T-helper 1 cell (primary cell): ENCODE data around the gene KCNE4.

ENCODE experiments used
- DNase-seq, 5 donors: peaks; one replicate each; pipeline ENCODE4 v3.0.0-alpha.2; 2012 to 2020

Gene KCNE4

DNA sequence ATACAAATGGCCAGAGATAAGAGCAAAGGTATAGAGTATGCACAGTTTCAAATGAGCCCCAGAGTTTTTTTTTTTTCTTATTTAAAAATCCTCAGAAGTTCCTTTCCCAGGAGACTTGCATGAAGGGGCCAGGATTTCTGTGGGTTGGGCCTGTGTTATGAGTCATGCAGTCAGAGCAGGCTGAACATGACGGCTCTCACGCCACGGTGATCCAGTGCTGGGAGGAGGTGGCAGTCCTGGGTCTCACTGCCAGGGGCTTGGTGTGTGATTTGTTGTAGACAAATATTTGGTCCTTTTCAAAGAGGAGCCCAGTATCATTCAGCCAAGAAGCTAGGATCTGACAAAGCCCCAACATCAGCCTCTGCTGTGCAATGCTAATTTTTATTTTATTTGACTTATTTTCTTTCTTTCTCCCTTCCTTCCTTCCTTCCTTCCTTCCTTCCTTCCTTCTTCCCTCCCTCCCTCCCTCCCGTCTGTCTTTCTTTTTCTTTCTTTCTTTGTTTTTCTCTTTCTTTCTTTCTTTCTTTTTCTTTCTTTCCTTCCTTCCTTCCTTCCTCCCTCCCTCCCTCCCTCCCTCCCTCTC lies 10.4 kb upstream of the KCNE4 start:
- DNase-seq: no peak

DNA sequence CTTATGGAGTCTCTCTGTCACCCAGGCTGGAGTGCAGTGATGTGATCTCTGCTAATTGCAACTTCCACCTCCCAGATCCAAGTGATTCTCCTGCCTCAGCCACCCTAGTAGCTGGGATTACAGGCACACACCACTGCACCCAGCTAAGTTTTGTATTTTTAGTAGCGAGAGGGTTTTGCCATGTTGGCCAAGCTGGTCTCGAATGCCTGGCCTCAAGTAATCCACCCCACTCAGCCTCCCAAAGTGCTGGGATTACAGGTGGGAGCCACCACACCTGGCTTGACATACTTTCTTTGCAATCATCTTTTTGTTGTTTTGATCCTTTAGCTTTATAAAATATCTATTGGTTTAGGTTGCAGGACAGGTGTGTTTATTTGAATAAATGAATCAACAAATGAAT lies 9.7 kb upstream of the KCNE4 start:
- no peak for DNase-seq

DNA sequence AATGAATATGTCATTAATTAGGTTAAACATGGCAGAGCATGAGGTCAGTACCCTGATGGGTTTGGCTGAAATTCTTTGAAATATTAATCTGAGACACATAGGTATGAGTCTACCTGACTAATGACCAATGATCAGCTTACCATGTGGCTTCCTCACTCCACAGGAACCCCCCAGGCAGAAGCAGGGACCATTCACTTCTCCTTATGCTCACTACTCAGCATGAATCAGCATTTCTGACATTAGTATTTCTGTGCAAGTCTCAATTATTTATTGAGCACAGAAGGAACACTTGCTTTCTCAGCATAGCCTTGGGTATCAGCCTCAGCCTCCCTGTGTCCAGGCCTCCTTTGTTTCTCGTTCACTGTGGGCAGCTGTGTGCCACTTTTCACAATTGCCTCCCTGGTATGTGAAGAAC lies 9.3 kb upstream of the KCNE4 start:
- no peak for DNase-seq

DNA sequence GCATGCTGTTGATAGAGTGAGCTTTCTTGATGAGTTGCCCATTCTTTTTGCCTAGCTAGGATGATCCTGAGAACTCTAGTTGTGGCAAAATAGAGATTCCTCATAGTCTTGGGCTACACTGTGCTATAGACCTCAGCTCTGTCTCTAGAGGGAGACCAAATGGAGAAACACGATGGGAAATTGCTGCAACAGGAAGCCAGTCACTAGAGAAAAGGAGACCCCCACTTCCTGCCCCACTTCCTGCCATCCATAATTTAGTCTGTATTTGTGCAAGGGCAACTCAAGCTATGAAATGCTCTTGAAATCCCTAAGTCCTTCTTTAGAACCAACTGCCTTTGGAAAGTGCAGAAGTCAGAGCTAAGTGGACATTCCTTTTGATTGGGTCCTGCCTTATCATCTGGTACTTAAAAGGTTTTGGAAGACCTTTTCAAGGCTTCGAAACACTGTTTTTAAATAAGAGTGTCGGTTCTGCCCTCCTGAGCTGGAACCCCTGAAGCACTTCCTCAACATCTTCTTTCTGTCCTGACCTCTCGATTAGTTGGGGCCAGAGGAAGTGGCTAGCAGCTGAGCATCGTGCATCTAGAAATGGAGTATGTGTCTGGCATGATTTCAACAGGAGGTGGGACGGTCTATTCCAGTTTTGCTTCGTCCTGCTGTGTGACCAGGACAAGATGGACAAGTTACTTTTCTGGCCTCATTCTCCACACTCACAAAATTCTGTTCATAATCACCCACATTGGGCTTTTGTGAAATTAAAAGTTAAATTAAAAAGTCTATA lies 8.6 kb upstream of the KCNE4 start:
- no peak for DNase-seq

DNA sequence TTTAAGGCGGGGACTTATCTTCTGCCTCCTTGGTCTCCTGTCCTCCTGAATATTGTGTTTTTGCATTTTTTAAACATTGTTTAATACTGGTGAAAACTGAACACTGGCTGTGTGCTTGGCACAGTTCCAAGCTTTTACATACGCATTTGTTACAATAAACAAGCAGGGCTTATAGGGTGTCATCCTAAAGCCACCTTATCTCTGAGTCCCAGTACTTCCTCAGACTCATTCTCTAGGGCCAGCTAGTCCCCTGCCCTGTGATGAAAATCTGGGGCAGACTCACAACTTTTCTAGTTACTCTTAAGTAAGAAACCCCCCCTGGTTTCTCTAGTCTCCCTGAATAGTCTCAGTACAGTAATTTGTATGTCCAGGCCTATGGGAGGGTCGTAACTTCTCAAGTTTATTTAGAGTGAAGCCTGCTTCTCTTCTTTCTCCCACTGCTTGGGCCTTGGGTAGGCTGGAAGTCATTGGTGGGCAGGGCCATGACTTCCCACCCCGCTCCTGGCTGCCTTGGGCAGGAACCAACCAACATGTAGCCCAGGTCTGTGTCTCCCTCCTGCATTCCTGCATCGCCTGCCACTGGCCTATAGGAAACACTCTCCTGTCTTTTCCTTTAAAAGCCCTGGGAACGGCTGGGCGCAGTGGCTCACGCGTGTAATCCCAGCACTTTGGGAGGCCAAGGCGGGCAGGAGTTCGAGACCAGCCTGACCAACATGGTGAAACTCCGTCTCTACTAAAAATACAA lies 7.7 kb upstream of the KCNE4 start:
- DNase-seq: no peak

DNA sequence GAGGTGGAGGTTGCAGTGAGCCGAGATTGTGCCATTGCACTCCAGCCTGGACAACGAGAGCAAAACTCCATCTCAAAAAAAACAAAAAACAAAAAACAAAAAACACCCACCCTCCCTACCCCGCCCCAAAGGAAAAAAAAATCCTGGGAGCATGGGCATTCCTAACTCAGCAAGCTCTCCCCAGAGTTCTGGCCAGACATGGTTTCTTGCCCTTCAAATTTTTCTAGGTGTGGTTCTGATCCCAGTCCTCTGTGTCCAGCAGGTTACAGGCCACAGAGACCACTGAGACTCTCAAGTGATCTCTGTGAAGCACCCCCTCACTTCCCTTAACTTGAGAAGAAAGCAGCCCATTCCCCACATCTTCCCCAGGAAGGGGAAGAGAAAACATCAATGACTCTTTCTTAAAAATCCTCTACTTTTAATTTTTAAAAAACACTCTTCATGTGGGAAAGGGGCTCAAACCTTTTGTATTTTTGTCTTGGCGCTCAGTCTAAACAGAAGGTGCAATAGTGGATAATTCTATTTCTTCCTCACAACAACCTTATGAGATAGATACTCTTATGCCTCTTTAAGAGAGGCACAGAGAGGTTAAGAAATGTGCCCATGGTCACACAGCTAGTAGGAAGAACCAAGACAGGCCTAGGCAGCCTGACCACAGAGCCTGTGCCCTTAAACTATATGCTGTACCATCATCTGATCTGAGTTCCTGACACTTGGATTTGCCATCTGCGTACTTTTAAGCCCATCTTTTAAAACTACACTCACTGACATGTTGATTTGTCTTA lies 6.9 kb upstream of the KCNE4 start:
- no peak for DNase-seq

DNA sequence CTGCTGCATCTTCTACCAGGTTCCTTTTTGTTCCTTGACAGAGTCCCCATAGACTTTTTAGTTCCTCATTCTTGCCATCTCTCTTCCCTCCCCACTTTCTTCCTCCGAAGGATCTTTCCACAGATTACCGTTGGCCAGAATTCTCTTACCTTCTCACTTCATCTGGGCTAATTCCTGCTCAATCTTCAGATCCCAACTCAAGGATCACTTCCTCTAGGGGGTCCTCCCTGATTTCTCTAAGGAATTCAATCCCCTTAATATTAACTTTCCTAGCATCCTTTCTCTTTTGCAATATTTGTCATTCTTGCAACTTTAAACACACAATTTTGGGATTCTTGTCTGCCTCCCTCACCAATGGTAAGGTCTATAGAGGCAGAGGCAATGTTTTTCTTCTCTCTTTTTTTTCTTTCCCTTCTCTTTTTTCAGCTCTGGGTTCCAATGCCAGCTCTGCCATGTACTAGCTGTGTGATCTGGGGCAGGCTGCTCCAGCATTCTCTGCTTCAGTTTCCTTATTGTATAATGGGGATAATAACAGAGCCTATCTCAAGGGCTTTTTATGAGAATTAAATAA lies 5.4 kb upstream of the KCNE4 start:
- no peak for DNase-seq

DNA sequence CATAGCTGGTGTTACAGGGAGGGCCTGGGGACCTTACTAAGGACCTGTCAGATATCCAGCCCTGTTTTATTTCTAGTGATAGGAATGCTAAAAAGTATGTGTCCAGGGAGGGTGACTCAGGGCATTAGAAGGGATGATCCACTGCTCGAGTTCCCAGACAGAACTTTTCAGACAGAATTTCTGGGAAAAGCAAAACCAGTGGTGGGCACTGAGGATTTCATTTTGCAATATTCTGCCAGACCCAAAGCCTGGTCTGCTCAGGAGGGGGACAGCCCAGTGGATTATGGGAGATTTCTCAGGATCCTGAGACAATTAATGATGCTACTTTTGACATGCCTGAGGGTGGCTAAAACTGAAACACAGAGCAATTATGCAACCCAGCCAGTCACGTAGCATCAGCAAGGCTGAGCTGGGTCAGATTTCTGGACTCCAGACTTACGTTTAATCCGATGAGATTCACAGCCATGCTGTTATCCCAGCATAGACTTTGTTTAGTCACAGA lies 4.7 kb upstream of the KCNE4 start:
- DNase-seq: no peak

DNA sequence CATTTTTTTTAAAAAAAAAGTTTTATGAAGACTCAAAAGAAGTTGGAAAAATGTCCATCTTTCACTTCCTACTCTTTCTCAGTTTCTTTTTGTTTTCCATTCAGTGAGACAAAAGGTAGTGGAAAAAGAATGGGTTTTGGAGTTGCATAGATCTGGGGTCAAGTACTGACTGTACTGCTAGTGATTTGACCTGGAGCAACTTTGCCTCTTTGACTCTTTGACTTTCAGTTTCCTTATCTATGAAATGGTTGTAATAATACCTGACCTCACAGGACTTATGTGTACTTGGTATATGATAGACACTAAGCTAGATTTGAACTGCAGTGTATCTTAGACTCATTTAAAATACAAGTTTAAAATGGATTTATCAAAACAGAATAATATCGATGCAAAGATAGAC lies 3.5 kb upstream of the KCNE4 start:
- DNase-seq: no peak

DNA sequence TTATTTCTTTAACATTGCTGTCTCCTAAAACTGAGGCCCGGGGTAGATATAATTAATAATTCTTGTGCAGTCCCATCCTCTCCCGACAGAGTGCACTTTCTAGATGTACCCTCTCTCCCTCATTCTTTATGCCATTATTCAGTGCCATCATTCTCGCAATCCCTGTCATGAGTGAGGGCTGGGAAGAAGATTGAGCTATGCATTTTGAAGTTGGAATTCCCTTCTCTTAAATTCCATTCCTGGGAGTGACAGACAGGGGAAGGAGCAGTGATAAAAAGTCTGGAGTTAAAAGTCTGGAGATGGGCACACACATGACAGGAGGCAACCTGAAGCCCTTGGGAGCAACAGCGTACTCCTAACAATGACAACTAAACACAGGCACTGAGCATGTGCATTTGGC lies 2.6 kb upstream of the KCNE4 start:
- no peak for DNase-seq

DNA sequence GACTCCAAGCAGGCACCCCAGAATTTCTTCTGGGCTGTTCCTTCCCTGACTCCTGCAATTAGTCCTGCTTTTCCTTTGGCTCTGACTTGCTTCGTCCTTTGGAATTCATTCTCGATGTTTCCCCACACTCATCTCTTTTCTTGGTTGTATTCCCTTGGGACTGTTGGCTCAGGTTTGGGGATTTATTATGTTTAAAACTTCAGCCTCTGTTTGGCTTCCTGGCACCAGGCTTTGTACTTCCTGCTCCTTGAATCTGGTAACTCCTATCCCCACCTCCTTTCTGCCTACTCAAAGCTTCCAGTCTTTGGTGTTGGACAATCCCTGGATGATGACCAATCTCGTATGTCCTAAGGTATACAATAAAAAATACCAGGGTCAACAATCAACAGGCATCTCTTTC lies 1.8 kb upstream of the KCNE4 start:
- no peak for DNase-seq

DNA sequence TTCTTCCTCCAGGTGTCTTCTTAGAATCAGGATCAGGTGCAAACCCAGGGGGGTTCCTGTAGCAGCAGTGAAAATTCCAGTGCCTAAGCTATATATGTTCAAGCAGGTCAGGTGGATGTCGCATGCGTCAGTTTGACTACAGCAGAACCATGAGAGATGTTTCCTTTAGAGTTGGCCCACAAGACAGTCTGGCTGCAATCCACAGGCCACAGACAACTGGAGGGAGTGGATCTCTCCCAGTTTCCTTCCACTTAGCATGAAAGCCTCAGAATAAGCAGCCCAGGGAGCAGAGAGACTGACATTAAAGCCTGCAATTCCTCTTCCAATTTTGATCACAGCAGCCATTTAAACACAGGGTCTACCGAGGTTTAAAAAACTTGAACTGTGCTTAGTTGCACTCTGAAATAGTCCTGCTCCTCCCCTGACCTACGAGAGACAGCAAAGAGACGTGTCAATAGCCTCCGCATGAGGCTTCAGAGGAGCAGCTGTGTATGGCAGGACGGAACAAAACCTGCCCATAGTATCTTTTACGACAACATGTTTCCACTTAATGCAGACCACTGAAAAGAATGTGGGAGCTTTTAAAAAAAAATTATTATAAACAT lies 988 bp upstream of the KCNE4 start:
- DNase-seq: no peak

DNA sequence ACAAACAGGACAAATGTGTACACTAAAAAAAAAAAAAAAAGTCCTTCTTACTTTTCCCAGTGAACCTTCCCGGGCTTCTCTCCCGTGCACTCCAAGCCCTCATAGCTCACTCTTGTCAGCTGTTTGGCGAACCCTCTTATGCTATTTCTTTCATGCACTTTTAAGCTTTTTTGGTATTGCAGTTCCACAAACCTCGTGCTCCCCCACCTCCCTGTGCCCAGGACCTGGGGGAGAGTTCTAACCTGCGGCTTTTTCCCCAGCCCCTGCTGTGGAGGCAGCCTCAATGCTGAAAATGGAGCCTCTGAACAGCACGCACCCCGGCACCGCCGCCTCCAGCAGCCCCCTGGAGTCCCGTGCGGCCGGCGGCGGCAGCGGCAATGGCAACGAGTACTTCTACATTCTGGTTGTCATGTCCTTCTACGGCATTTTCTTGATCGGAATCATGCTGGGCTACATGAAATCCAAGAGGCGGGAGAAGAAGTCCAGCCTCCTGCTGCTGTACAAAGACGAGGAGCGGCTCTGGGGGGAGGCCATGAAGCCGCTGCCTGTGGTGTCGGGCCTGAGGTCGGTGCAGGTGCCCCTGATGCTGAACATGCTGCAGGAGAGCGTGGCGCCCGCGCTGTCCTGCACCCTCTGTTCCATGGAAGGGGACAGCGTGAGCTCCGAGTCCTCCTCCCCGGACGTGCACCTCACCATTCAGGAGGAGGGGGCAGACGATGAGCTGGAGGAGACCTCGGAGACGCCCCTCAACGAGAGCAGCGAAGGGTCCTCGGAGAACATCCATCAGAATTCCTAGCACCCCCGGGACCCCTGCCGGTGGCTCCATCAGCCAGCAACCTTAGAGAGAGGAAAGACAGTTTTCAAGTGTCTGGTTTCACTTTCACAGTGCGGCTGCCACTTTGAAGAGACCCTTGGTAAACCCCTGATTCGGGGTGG lies 826 bp downstream of the KCNE4 start:
- DNase-seq: no peak

DNA sequence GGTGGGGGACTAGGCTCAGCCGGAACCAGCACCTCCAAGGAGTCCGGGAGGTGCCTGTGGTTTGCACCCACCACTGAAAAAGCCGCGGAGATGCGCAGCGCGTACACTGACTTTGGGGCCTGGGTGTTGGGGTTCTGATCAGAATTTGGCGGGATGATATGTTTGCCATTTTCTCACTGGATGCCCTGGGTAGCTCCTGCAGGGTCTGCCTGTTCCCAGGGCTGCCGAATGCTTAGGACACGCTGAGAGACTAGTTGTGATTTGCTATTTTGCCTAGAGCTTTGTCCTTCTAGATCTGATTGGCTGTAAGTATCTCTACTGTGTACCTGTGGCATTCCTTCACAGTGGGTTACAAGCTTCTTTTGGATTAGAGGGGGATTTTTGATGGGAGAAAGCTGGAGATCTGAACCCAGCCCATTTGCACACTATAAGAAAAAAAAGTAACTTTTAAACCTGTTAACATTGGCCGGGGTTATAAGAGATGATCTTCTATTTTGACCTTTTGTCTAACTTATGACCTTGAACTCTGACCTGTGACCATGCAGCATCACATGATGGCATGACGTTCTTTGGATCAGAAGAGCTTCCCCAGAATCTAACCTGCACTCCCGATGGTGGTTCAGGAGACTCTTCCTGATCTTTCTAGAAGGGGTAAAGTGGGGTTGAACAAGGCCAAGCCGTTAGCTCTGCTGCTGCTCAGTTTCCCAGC lies 1.6 kb downstream of the KCNE4 start:
- DNase-seq: no peak

DNA sequence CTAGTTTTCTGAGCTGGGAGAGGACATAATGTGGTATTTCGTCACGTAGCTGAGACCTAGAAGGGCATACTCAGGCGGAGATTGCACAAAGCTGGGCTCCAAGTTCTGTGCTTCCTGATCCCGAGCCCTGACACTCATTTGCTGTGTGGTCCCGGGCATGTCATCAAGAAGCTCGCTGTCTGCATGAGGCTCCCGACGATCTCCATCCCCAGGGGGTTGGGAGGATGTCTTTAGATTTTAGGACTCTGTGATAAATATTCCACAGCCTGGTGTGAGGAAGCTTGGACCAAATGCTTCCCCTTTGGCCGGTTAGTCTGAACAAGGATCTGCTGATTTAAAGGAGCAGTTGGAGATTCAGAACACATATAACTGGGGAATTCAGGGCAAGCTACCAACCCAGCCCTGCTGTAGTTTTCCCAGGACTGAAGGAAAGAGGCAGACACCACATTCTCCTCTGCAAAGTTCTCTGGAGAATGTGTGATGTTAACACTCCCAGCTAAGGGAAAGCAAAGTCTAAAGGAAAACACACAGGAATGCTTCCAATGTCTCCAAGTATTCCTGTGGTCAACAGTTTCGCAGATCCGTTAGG lies 2.3 kb downstream of the KCNE4 start:
- no peak for DNase-seq

DNA sequence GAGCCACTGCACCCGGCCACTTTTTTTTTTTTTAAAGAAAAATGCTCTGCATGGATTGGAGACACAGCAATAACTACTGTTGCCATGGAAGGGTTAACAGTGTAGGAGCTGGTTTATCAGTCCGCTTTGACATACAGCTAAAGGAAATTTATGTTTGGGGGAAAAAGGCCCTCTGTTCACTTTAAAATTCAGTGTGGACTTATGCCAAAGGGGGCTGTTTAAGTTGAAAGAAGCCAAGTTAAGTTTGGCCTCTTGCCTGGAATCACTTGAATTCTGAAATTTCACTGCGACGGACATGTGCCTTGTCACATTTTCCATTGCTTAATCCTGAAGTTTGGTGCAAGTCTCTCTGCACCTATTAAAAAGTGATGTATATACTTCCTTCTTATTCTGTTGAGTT lies 3.1 kb downstream of the KCNE4 start:
- DNase-seq: no peak

DNA sequence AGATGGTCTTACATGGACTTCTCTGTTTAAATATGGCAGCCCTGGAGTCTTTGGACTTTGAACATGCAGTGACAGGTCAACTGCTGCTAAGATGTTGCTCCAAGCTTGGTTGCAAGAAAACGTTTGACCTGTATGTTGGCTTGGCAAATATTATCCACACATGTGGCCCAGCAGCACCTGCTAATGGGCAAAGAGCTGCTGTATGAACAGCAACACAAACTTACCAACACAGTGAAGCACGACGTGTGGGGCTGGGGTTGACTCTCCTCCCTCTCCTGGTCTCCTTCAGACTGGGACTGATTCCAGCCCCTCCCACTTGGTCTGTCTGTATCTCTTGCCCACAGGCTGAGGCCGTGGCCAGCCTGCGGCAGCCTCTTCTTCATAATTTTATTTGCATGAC lies 3.8 kb downstream of the KCNE4 start:
- no peak for DNase-seq

DNA sequence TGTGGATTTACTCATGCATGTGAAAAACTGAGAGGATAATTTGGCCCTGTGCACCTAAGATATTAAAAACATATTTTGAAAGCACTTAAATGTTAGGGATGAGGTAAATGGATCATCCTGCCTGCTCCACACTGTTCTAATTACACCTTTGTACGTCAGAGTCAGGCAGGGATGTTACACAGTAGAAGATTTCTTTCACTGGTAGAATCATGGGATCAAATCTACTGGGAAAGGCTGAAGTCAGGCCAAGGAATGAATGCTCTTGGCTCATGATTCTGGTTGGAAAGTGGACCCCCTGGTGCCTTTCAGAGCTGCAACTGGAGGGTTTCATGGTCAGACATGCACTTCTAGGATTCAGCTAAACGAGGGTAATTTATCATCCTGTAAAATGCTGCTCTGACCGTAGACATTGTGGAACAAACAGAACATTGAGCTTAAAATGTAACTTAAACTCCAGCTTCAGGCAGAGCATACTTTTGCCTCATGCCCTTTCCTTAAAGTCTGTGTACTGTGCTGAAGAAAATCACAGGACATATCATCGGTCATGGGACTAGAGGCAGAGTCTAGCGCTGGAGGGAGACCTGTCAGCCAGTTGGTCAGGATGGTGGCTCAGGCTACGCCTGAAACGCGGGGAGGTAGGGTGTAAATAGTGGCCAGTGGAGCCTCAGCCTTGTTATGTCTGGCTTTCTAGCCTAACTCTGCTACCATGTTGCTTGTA lies 4.9 kb downstream of the KCNE4 start:
- DNase-seq: no peak

DNA sequence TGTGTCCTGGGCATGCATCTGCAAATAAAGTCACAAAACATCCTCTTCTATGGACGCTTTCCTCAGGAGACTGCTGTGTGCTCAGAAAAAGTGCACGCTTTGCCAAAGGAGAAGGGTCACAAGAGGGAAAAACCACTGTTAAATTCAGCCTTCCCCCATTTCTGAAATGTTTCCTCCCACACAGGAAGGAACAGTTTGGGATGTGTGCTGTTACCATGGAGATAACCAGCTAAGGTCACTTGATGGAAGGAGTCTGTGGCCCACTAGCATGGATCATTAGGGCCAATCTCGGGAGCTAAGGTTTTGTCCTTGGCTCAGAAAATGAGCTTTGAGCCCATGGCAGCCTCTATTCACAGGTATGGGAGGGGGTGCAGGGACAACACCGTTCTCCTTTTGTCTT lies 5.6 kb downstream of the KCNE4 start:
- DNase-seq: no peak
